Neutrophil (primary cell): ENCODE results near the gene IL20RB.
"Not testable (repeated sequence)": the region's sequence is repeated elsewhere in the genome, so short reads cannot be mapped to it uniquely, and the experiment has no call there.

ENCODE experiments used
- H3K27ac ChIP-seq: fragments of 200-600 bp; sonication (generic); 2 replicates; pipeline ENCODE4 v1.5.1; 2016; ENCODE audit warnings: mild to moderate bottlenecking, moderate library complexity
- H3K27me3 ChIP-seq: fragments of 200-600 bp; sonication (generic); 2 replicates; pipeline ENCODE4 v1.6.0; 2016; ENCODE audit warnings: mild to moderate bottlenecking
- H3K36me3 ChIP-seq: fragments of 200-600 bp; sonication (generic); 2 replicates; pipeline ENCODE4 v1.5.1; 2017
- H3K4me1 ChIP-seq, 2 experiments: fragments of 200-600 bp in 1 of 2; sonication (generic) in 1 of 2; 1 replicate in 1 of 2; 2 replicates in 1 of 2; pipeline versions ENCODE4 v1.5.1 to v1.6.1; 2013 to 2016; ENCODE audit warnings: low read depth in 1 of 2, low read length in 1 of 2, mild to moderate bottlenecking in 1 of 2, moderate library complexity in 1 of 2; ENCODE audit not compliant: control insufficient read depth in 1 of 2, insufficient read depth in 1 of 2
- H3K4me3 ChIP-seq, 2 experiments: fragments of 200-600 bp in 1 of 2; sonication (generic) in 1 of 2; 1 replicate in 1 of 2; 2 replicates in 1 of 2; pipeline ENCODE4 v1.5.1; 2013 to 2016; ENCODE audit warnings: low read depth in 1 of 2, low read length in 1 of 2, mild to moderate bottlenecking in 1 of 2, moderate library complexity in 1 of 2
- H3K9me3 ChIP-seq: fragments of 200-600 bp; sonication (generic); 2 replicates; pipeline ENCODE4 v1.5.1; 2016
- CTCF ChIP-seq: fragments of 200-600 bp; sonication (generic); IDR thresholded peaks from 2 replicates; pipeline ENCODE4 v1.5.1; 2016; ENCODE audit warnings: antibody characterized with exemption

The IL20RB gene

GRCh38 chr3:136960838-136961836, 3.4 kb downstream of the IL20RB start:
- no peak overlapping the region for H3K27ac ChIP-seq
- no peaks in the 10 kb centered on the region for H3K27me3 ChIP-seq
- H3K4me1 ChIP-seq, result no peaks in the 10 kb centered on the region
- TF ChIP-seq CTCF, result no peak
- H3K4me3 ChIP-seq, result no peak overlapping the region
- H3K36me3 ChIP-seq, result no peaks in the 10 kb centered on the region
- no peaks in the 10 kb centered on the region for H3K9me3 ChIP-seq

- H3K27ac ChIP-seq, result no peak overlapping the region
- no peak for TF ChIP-seq CTCF
- H3K4me1 ChIP-seq, result no peaks in the 10 kb centered on the region
- H3K9me3 ChIP-seq, result no peaks in the 10 kb centered on the region
- no peaks in the 10 kb centered on the region for H3K27me3 ChIP-seq
- no peaks in the 10 kb centered on the region for H3K36me3 ChIP-seq
- H3K4me3 ChIP-seq, result no peak overlapping the region
These were observed 5.1 kb downstream of the IL20RB start for GRCh38 chr3:136962927-136963326.

GRCh38 chr3:136969539-136969938, 11.8 kb downstream of the IL20RB start:
- not testable (repeated sequence) for H3K9me3 ChIP-seq, H3K27ac ChIP-seq, H3K4me3 ChIP-seq, H3K27me3 ChIP-seq, H3K36me3 ChIP-seq, H3K4me1 ChIP-seq

- TF ChIP-seq CTCF, result no peak
- no peak overlapping the region for H3K27ac ChIP-seq
- no peaks in the 10 kb centered on the region for H3K9me3 ChIP-seq
- no peaks in the 10 kb centered on the region for H3K4me1 ChIP-seq
- no peaks in the 10 kb centered on the region for H3K36me3 ChIP-seq
- H3K4me3 ChIP-seq, result no peak overlapping the region
- no peaks in the 10 kb centered on the region for H3K27me3 ChIP-seq
These were observed 15.6 kb downstream of the IL20RB start for GRCh38 chr3:136973352-136973751.

GRCh38 chr3:136974670-136975069, 16.9 kb downstream of the IL20RB start:
- H3K27ac ChIP-seq, result no peak overlapping the region
- H3K27me3 ChIP-seq, result no peaks in the 10 kb centered on the region
- H3K4me1 ChIP-seq, result no peaks in the 10 kb centered on the region
- no peak for TF ChIP-seq CTCF
- no peak overlapping the region for H3K4me3 ChIP-seq
- H3K36me3 ChIP-seq, result no peaks in the 10 kb centered on the region
- no peaks in the 10 kb centered on the region for H3K9me3 ChIP-seq

- Histone ChIP-seq H3K4me1 (no peaks in the 10 kb centered on the region), H3K9me3 (no peaks in the 10 kb centered on the region), H3K36me3 (no peaks in the 10 kb centered on the region), H3K27me3 (no peaks in the 10 kb centered on the region), H3K27ac (no peak overlapping the region), H3K4me3 (no peak overlapping the region)
- TF ChIP-seq CTCF, result no peak
These were observed 21.4 kb downstream of the IL20RB start for GRCh38 chr3:136979204-136979603.
